ENCODE results near the gene LPCAT3. TPM values are rescaled to one million over a fixed set of nuclear protein-coding genes. Genes with fewer than 3 reads are reported as not detected.
A peak's percentile ranks its signal among the peaks of the same experiment; 100 is the strongest.

The LPCAT3 gene
- total RNA-seq, 1 donor from 2014 or later: 42.0 TPM

DNA sequence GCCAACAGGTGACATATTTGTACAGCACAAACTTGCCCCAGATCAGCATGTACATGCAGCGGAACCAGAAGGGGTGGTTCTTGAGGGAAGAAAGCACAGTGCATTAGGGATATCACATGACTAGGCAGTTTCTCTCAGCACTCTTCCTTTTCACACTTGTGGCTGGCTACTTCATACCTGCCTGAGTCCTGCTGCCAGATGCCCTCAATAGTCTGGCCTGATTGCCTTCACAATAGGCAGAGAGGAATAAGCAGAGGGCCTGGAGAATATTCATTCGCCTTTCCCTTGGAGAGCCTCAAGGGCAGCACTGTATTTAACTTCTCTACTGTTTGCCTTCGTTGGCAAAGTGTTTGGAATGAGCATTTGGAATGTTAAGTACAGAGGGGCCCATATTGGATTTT lies 39.7 kb downstream of the LPCAT3 start:
- H3K4me3 ChIP-seq: no peak overlapping the region
- no peak for TF ChIP-seq CTCF (IDR thresholded peaks at IDR 0.05)
- TF ChIP-seq POLR2AphosphoS5 (IDR thresholded peaks at IDR 0.05; ENCODE audit: insufficient read depth in 1 of 2, low read depth in 1 of 2): no peak
- TF ChIP-seq POLR2A (IDR thresholded peaks at IDR 0.05): no peak
- H3K9me3 ChIP-seq: no peaks in the 10 kb centered on the region
- intact Hi-C loops (cut with DNase I): no loop called here
- peaks cover 9% of the 10 kb centered on the region for H3K4me1 ChIP-seq
- DNase-seq (ENCODE audit: extremely low spot score in 2 of 2): no peak
- no peak overlapping the region for H3K27ac ChIP-seq
- H3K36me3 ChIP-seq: peaks cover 6 to 64% of the 10 kb centered on the region in 2 donors
- no peaks in the 10 kb centered on the region for H3K27me3 ChIP-seq

DNA sequence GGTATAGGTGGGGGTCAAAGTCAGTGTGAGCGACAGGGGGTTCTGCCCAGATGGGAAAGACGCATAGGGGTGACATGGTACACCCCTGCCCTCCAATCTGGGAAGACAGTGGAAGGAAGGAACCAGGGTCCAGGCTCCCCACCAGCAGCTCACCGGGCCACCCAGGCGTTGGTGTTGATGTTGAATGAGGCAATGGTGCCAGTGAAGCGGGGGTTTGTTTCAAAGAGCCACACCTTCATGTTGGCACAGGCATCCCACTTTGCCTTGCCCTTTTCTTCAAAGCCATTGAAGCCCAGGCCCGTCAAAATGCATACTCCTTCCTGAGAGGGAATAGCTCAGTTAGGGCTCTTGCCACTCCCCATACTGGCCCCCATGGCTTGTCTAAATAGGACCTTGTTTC lies 40.1 kb downstream of the LPCAT3 start:
- Histone ChIP-seq H3K27ac (no peak overlapping the region), H3K36me3 (peaks cover 6 to 64% of the 10 kb centered on the region in 2 donors), H3K4me1 (peaks cover 9% of the 10 kb centered on the region), H3K4me3 (no peak overlapping the region), H3K9me3 (no peaks in the 10 kb centered on the region), H3K27me3 (no peaks in the 10 kb centered on the region)
- intact Hi-C loops (cut with DNase I): no loop called here
- no peak for DNase-seq (ENCODE audit: extremely low spot score in 2 of 2)
- TF ChIP-seq CTCF (IDR thresholded peaks at IDR 0.05) (no peak), POLR2A (IDR thresholded peaks at IDR 0.05) (no peak), POLR2AphosphoS5 (IDR thresholded peaks at IDR 0.05; ENCODE audit: insufficient read depth in 1 of 2, low read depth in 1 of 2) (peak in 1 of 2 donors; percentile 3)

GRCh38 chr12:6977653-6978052 lies 40.6 kb downstream of the LPCAT3 start:
- intact Hi-C loops (cut with DNase I): no loop called here
- no peaks in the 10 kb centered on the region for H3K27me3 ChIP-seq
- peaks cover 6 to 64% of the 10 kb centered on the region in 2 donors for H3K36me3 ChIP-seq
- H3K4me1 ChIP-seq: peaks cover 9% of the 10 kb centered on the region
- no peak for DNase-seq (ENCODE audit: extremely low spot score in 2 of 2)
- H3K4me3 ChIP-seq: no peak overlapping the region
- no peaks in the 10 kb centered on the region for H3K9me3 ChIP-seq
- TF ChIP-seq POLR2AphosphoS5 (IDR thresholded peaks at IDR 0.05; ENCODE audit: insufficient read depth in 1 of 2, low read depth in 1 of 2) (no peak), CTCF (IDR thresholded peaks at IDR 0.05) (no peak), POLR2A (IDR thresholded peaks at IDR 0.05) (no peak)
- H3K27ac ChIP-seq: no peak overlapping the region

- Histone ChIP-seq H3K36me3 (peaks cover 3 to 47% of the 10 kb centered on the region in 2 donors), H3K27me3 (no peaks in the 10 kb centered on the region), H3K4me1 (peaks cover 19% of the 10 kb centered on the region), H3K4me3 (no peak overlapping the region), H3K27ac (no peak overlapping the region), H3K9me3 (no peaks in the 10 kb centered on the region)
- no peak for DNase-seq (ENCODE audit: extremely low spot score in 2 of 2)
- TF ChIP-seq POLR2AphosphoS5 (IDR thresholded peaks at IDR 0.05; ENCODE audit: insufficient read depth in 1 of 2, low read depth in 1 of 2): no peak
- TF ChIP-seq CTCF (IDR thresholded peaks at IDR 0.05): no peak
- TF ChIP-seq POLR2A (IDR thresholded peaks at IDR 0.05): no peak
- intact Hi-C loops (cut with DNase I): no loop called here
Measured at GRCh38 chr12:6975297-6976032, 42.8 kb downstream of the LPCAT3 start.

DNA sequence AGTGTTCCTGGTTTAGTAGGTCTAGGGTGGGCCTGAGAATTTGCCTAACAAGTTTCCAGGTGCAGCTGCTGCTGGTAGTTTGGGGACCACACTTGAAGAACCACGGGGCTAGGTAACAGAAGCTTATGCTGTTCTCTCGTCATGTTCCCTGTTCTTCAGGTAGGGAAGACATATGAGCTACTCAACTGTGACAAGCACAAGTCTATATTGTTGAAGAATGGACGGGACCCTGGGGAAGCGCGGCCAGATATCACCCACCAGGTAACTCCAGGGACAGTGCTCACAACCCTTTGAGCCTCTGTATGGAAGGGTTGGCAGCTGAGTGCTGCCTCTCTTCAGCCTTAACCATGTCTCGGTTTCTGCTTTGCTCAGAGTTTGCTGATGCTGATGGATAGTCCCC lies 44.1 kb downstream of the LPCAT3 start:
- TF ChIP-seq POLR2A (IDR thresholded peaks at IDR 0.05) (no peak), CTCF (IDR thresholded peaks at IDR 0.05) (no peak), POLR2AphosphoS5 (IDR thresholded peaks at IDR 0.05; ENCODE audit: insufficient read depth in 1 of 2, low read depth in 1 of 2) (no peak)
- Histone ChIP-seq H3K4me3 (no peak overlapping the region), H3K27me3 (no peaks in the 10 kb centered on the region), H3K9me3 (no peaks in the 10 kb centered on the region), H3K36me3 (peaks cover 3 to 43% of the 10 kb centered on the region in 2 donors), H3K27ac (no peak overlapping the region), H3K4me1 (peaks cover 29% of the 10 kb centered on the region)
- DNase-seq (ENCODE audit: extremely low spot score in 2 of 2): no peak
- intact Hi-C loops (cut with DNase I): loop anchor here (5.0 kb wide), 1 partner anchor 43 kb away; the partner anchor contains the start of gene LPCAT3
